ENCODE results near the gene LHPP. TPM values are rescaled to one million over a fixed set of nuclear protein-coding genes. Genes with fewer than 3 reads are reported as not detected.
"Not testable (repeated sequence)": the region's sequence is repeated elsewhere in the genome, so short reads cannot be mapped to it uniquely, and the experiment has no call there.

The LHPP gene
- total RNA-seq, 1 donor from 2014 or later: 4.2 TPM

DNA sequence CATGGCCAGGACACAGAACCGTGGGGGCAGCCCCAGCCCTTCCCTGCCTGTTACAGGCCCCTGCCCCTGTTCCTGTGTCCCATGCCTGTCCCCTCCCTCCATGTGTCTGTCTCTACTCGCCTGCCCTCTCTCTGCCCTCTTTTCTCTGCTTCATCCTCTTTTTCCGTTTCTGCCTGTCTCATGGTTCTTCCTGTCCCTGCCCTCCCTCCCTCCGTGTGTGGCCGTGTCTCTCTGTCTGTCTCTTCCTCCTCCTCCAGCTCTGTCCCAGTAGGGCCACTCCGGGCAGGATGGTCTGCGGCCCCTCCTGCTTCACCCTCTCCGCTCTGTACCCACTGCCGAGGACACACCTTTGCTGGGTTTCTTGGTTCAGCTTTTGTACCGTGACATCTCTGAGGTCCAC is 145.2 kb downstream of the LHPP start:
- Mint-ChIP-seq H3K27ac (ENCODE audit: unreplicated experiment) (no peak overlapping the region), H3K9me3 (ENCODE audit: unreplicated experiment) (no peaks in the 10 kb centered on the region), H3K36me3 (ENCODE audit: low read depth, unreplicated experiment) (peaks cover 4% of the 10 kb centered on the region), H3K4me3 (ENCODE audit: unreplicated experiment) (no peak overlapping the region), H3K4me1 (ENCODE audit: unreplicated experiment) (peaks cover 5% of the 10 kb centered on the region), H3K27me3 (ENCODE audit: unreplicated experiment) (peaks cover 4% of the 10 kb centered on the region)
- DNase-seq (ENCODE audit: low spot score): no peak
- TF ChIP-seq, protein P1, sequence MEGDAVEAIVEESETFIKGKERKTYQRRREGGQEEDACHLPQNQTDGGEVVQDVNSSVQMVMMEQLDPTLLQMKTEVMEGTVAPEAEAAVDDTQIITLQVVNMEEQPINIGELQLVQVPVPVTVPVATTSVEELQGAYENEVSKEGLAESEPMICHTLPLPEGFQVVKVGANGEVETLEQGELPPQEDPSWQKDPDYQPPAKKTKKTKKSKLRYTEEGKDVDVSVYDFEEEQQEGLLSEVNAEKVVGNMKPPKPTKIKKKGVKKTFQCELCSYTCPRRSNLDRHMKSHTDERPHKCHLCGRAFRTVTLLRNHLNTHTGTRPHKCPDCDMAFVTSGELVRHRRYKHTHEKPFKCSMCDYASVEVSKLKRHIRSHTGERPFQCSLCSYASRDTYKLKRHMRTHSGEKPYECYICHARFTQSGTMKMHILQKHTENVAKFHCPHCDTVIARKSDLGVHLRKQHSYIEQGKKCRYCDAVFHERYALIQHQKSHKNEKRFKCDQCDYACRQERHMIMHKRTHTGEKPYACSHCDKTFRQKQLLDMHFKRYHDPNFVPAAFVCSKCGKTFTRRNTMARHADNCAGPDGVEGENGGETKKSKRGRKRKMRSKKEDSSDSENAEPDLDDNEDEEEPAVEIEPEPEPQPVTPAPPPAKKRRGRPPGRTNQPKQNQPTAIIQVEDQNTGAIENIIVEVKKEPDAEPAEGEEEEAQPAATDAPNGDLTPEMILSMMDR (IDR thresholded peaks at IDR 0.05; ENCODE audit: unreplicated experiment): no peak

GRCh38 chr10:124607693-124608092 is 146.1 kb downstream of the LHPP start:
- TF ChIP-seq, protein P1 (IDR thresholded peaks at IDR 0.05; ENCODE audit: unreplicated experiment): no peak
- no peak for DNase-seq (ENCODE audit: low spot score)
- Mint-ChIP-seq H3K4me1 (ENCODE audit: unreplicated experiment) (peaks cover 5% of the 10 kb centered on the region), H3K27ac (ENCODE audit: unreplicated experiment) (no peak overlapping the region), H3K36me3 (ENCODE audit: low read depth, unreplicated experiment) (peaks cover 4% of the 10 kb centered on the region), H3K27me3 (ENCODE audit: unreplicated experiment) (peaks cover 4% of the 10 kb centered on the region), H3K4me3 (ENCODE audit: unreplicated experiment) (no peak overlapping the region), H3K9me3 (ENCODE audit: unreplicated experiment) (no peaks in the 10 kb centered on the region)

GRCh38 chr10:124608093-124608721 is 146.6 kb downstream of the LHPP start:
- peaks cover 4% of the 10 kb centered on the region for H3K36me3 Mint-ChIP-seq (ENCODE audit: low read depth, unreplicated experiment)
- H3K4me3 Mint-ChIP-seq (ENCODE audit: unreplicated experiment): no peak overlapping the region
- H3K4me1 Mint-ChIP-seq (ENCODE audit: unreplicated experiment): peaks cover 5% of the 10 kb centered on the region
- TF ChIP-seq, protein P1 (IDR thresholded peaks at IDR 0.05; ENCODE audit: unreplicated experiment): no peak
- H3K9me3 Mint-ChIP-seq (ENCODE audit: unreplicated experiment): no peaks in the 10 kb centered on the region
- no peak for DNase-seq (ENCODE audit: low spot score)
- H3K27me3 Mint-ChIP-seq (ENCODE audit: unreplicated experiment): peaks cover 4% of the 10 kb centered on the region
- no peak overlapping the region for H3K27ac Mint-ChIP-seq (ENCODE audit: unreplicated experiment)

DNA sequence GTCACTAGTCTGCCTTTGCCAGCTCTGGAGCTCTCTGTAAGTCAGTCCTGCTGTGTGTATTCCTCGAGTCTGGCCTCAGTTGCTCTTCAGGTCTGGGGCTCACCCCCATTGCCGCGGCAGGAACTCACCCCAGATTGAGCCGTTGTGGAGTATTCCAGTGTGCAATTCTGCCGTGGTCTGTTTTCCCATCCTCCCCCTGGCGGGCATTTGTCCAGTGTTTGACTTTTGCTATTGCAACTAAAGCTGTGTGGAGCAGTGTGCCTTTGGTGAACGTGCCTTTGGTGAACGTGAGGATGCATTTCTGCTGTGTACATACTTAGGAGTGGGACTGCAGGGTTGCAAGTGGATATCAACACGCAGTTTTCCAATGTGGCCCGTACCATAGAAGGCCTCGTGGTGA is 148.1 kb downstream of the LHPP start:
- Mint-ChIP-seq H3K27ac (ENCODE audit: unreplicated experiment) (peak overlapping the region; percentile 48), H3K36me3 (ENCODE audit: low read depth, unreplicated experiment) (peaks cover 4% of the 10 kb centered on the region), H3K4me3 (ENCODE audit: unreplicated experiment) (peak overlapping the region; percentile 31), H3K27me3 (ENCODE audit: unreplicated experiment) (peaks cover 9% of the 10 kb centered on the region), H3K4me1 (ENCODE audit: unreplicated experiment) (peaks cover 5% of the 10 kb centered on the region), H3K9me3 (ENCODE audit: unreplicated experiment) (no peaks in the 10 kb centered on the region)
- TF ChIP-seq, protein P1 (IDR thresholded peaks at IDR 0.05; ENCODE audit: unreplicated experiment): no peak
- no peak for DNase-seq (ENCODE audit: low spot score)

- H3K9me3 Mint-ChIP-seq (ENCODE audit: unreplicated experiment); DNase-seq (ENCODE audit: low spot score); H3K27me3 Mint-ChIP-seq (ENCODE audit: unreplicated experiment); H3K36me3 Mint-ChIP-seq (ENCODE audit: low read depth, unreplicated experiment); H3K4me1 Mint-ChIP-seq (ENCODE audit: unreplicated experiment): not testable (repeated sequence)
- peak overlapping the region; percentile 48 for H3K27ac Mint-ChIP-seq (ENCODE audit: unreplicated experiment)
- H3K4me3 Mint-ChIP-seq (ENCODE audit: unreplicated experiment): peak overlapping the region; percentile 31
Measured at GRCh38 chr10:124610186-124610585, 148.6 kb downstream of the LHPP start.

- H3K4me1 Mint-ChIP-seq (ENCODE audit: unreplicated experiment); H3K9me3 Mint-ChIP-seq (ENCODE audit: unreplicated experiment); H3K4me3 Mint-ChIP-seq (ENCODE audit: unreplicated experiment); DNase-seq (ENCODE audit: low spot score); H3K27ac Mint-ChIP-seq (ENCODE audit: unreplicated experiment); H3K36me3 Mint-ChIP-seq (ENCODE audit: low read depth, unreplicated experiment); H3K27me3 Mint-ChIP-seq (ENCODE audit: unreplicated experiment): not testable (repeated sequence)
Measured at GRCh38 chr10:124610851-124611250, 149.2 kb downstream of the LHPP start.

All from endothelial cell (in vitro differentiated cells).